Astrocyte (in vitro differentiated cells and primary cell): ENCODE data around the gene GABRR3.

ENCODE experiments used
- CTCF ChIP-seq: IDR thresholded peaks from 2 replicates; pipeline ENCODE4 v1.5.1; 2011; ENCODE audit warnings: low read depth, mild to moderate bottlenecking, inconsistent platforms, low read length, moderate library complexity; ENCODE audit not compliant: insufficient read depth
- EZH2 ChIP-seq: IDR thresholded peaks from 2 replicates; pipeline ENCODE4 v1.6.1; 2012; ENCODE audit warnings: mild to moderate bottlenecking, low read length, inconsistent platforms; ENCODE audit not compliant: insufficient read depth

DNA sequence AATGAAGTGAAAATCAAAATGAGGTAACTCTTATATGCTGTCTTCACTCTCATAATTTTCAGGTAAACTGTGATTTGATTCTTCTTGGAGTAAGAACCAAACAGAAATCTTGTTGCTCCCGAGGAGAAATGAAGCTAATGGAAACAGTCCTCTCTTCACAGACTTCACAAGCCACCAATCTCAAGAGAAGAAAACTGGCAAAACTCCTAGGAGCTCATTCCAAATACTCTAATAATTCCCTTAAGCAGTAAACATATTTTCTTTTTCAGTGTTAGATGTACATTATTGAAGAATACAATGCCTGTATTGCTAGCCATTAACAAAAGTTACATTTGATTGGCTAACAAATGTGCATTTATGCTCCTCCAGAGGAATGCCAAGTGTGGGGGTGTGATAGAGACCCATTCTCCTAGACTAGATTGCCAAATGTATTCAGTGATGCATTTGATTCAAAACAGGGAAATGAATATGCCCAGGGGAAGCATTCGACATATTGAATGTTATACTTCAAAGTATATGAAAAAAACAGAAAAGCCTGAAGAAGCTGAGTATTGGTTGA is 51.1 kb downstream of the GABRR3 start:
- no peak for TF ChIP-seq CTCF
- no peak for TF ChIP-seq EZH2
